HepG2 (cell line): ENCODE measurements around the gene PLSCR5. TPM values are rescaled to one million over a fixed set of nuclear protein-coding genes. Genes with fewer than 3 reads are reported as not detected.

ENCODE experiments used
- ARID4A ChIP-seq: sonication (generic); formaldehyde crosslinking; IDR thresholded peaks from 2 replicates; pipeline ENCODE4 v1.5.0; 2020; ENCODE audit warnings: mild to moderate bottlenecking, missing genetic modification reagents, borderline replicate concordance
- ARNT2 ChIP-seq: sonication (generic); formaldehyde crosslinking; IDR thresholded peaks from 2 replicates; pipeline ENCODE4 v1.8.0; 2022; ENCODE audit warnings: mild to moderate bottlenecking, low read depth, missing genetic modification reagents, moderate library complexity
- ETV5 ChIP-seq: IDR thresholded peaks from 2 replicates; pipeline ENCODE4 v1.6.1; 2018; ENCODE audit warnings: missing biosample characterization, missing genetic modification reagents, inconsistent platforms, borderline replicate concordance
- HNF1A ChIP-seq, 2 experiments: sonication (generic) in 1 of 2; formaldehyde crosslinking in 1 of 2; IDR thresholded peaks; 2 replicates each; pipeline versions ENCODE4 v1.4.0 to v1.6.1; 2016 to 2020; ENCODE audit warnings: borderline replicate concordance in 1 of 2, low read depth in 1 of 2, mild to moderate bottlenecking in 1 of 2, missing genetic modification reagents in 1 of 2
- HOXA7 ChIP-seq: sonication (generic); formaldehyde crosslinking; IDR thresholded peaks from 2 replicates; pipeline ENCODE4 v1.8.1; 2022; ENCODE audit warnings: mild to moderate bottlenecking, missing genetic modification reagents, moderate library complexity
- MAFK ChIP-seq, 2 experiments: IDR thresholded peaks in 1 of 2; conservative IDR thresholded peaks in 1 of 2; 2 replicates each; pipeline ENCODE4 v1.6.1; 2011; ENCODE audit warnings: improper control_type of control experiment in 2 of 2, low read length in 2 of 2
- MIER3 ChIP-seq: IDR thresholded peaks from 2 replicates; pipeline ENCODE4 v1.6.1; 2016; ENCODE audit warnings: missing compliant biosample characterization, borderline replicate concordance
- PHF20 ChIP-seq: sonication (generic); formaldehyde crosslinking; IDR thresholded peaks from 2 replicates; pipeline ENCODE4 v1.5.0; 2020; ENCODE audit warnings: mild to moderate bottlenecking, missing genetic modification reagents
- SYNCRIP ChIP-seq: fragments of 200-400 bp; formaldehyde crosslinking; IDR thresholded peaks from 2 replicates; pipeline ENCODE4 v1.6.1; 2018; ENCODE audit warnings: mild to moderate bottlenecking, low read depth, low read length; ENCODE audit not compliant: insufficient read depth
- THAP11 ChIP-seq: IDR thresholded peaks from 2 replicates; pipeline ENCODE4 v1.6.1; 2016; ENCODE audit warnings: missing biosample characterization, missing genetic modification reagents
- ZBTB44 ChIP-seq: sonication (generic); formaldehyde crosslinking; IDR thresholded peaks from 2 replicates; pipeline ENCODE4 v1.4.0; 2020; ENCODE audit warnings: missing genetic modification reagents
- ZNF629 ChIP-seq: sonication (generic); formaldehyde crosslinking; conservative IDR thresholded peaks from 2 replicates; pipeline ENCODE4 v1.5.0; 2020; ENCODE audit warnings: missing genetic modification reagents
- ZNF777 ChIP-seq: sonication (generic); formaldehyde crosslinking; IDR thresholded peaks from 2 replicates; pipeline ENCODE4 v1.4.0; 2020; ENCODE audit warnings: missing genetic modification reagents
- ZXDC ChIP-seq: sonication (generic); formaldehyde crosslinking; IDR thresholded peaks from 2 replicates; pipeline ENCODE4 v1.5.0; 2020; ENCODE audit warnings: mild to moderate bottlenecking, missing genetic modification reagents
- polyA plus RNA-seq, 8 experiments: library from polyadenylated mRNA; depleted of rRNA in 3 of 8; stranded (reverse) in 7 of 8; unstranded in 1 of 8; fragments of >200 nt; fragmentation: Illumina TruSeq in 4 of 8; extraction: Trizol in 4 of 8; gene quantifications; 2 replicates each; pipeline versions ENCODE4 v1.2.1 to v1.2.3, GENCODE V29; 2011 to 2016; ENCODE audit warnings: low read depth in 4 of 8, missing spikeins in 1 of 8, mixed read lengths in 1 of 8; ENCODE audit not compliant: insufficient read depth in 1 of 8
- total RNA-seq, 5 experiments: library from RNA; depleted of rRNA; stranded (reverse); fragments of >200 nt; fragmentation: Illumina TruSeq; extraction: Trizol; gene quantifications; 2 replicates each; pipeline ENCODE4 v1.2.3, GENCODE V29; 2016; ENCODE audit warnings: low read depth in 1 of 5

The PLSCR5 gene
- total and polyA plus RNA-seq, 2 of the 13 experiments (the other 11 are each of a cell fraction or from before 2014, with no cell fraction given), result 0.50 TPM; not detected in 1

GRCh38 chr3:146544002-146544928 is 60.9 kb downstream of the PLSCR5 start, which contains the start of gene PLSCR1 (continued):
- no peak for TF ChIP-seq ZBTB44 (CRISPR knock-in tag)
- TF ChIP-seq HOXA7, result no peak
- peak; percentile 52; the same call in 1 of the 2 replicates for TF ChIP-seq THAP11 (CRISPR knock-in tag)
- no peak for TF ChIP-seq ZNF629 (CRISPR knock-in tag)
- no peak for TF ChIP-seq SYNCRIP
- TF ChIP-seq PHF20 (CRISPR knock-in tag), result no peak
- no peak; the same call in 1 of the 2 replicates for TF ChIP-seq ZNF777
- TF ChIP-seq ARNT2 (CRISPR knock-in tag), result peak; percentile 73
- no peak; the same call in 1 of the 2 replicates for TF ChIP-seq MIER3 (CRISPR knock-in tag)
- peak; percentile 71 for TF ChIP-seq ARID4A (CRISPR knock-in tag)
- no peak for TF ChIP-seq ZXDC (CRISPR knock-in tag)
- no peak for TF ChIP-seq MAFK (conservative IDR thresholded peaks at IDR 0.05 in 1 of 2, IDR thresholded peaks at IDR 0.05 in 1 of 2; ENCODE audit: low read length in 2 of 2)
- peak; percentile 75; the same call in 1 of the 2 replicates for TF ChIP-seq ETV5 (CRISPR knock-in tag)
- TF ChIP-seq HNF1A (IDR thresholded peaks at IDR 0.05; ENCODE audit: low read depth), result no peak
- 0 out of 2 replicates have a peak, but pooled peaks have one; percentile 48 for TF ChIP-seq HNF1A (CRISPR knock-in tag; IDR thresholded peaks at IDR 0.05; ENCODE audit: borderline replicate concordance)
